Cardiac muscle cell (in vitro differentiated cells and primary cell): ENCODE data around the gene ANGPTL5. TPM values are rescaled to one million over a fixed set of nuclear protein-coding genes. Genes with fewer than 3 reads are reported as not detected.
"Not testable (repeated sequence)": the region's sequence is repeated elsewhere in the genome, so short reads cannot be mapped to it uniquely, and the experiment has no call there.

Experiments
- DNase-seq, 2 donors: peaks; one replicate each; pipeline versions ENCODE4 v3.0.0 to v3.0.0-alpha.2; 2010 to 2017; ENCODE audit warnings: low read depth in 1 of 2, low spot score in 1 of 2
- H3K27ac ChIP-seq: fragments of 200-600 bp; sonication (generic); 2 replicates; pipeline ENCODE4 v1.5.1; 2016
- H3K27me3 ChIP-seq: fragments of 200-600 bp; sonication (generic); 2 replicates; pipeline ENCODE4 v1.6.0; 2016; ENCODE audit warnings: control low read depth
- H3K36me3 ChIP-seq: fragments of 200-600 bp; sonication (generic); 2 replicates; pipeline ENCODE4 v1.5.1; 2016; ENCODE audit warnings: control low read depth
- H3K4me1 ChIP-seq: fragments of 200-600 bp; sonication (generic); 2 replicates; pipeline ENCODE4 v1.8.1; 2017; ENCODE audit warnings: low read depth, mild to moderate bottlenecking, mixed run types
- H3K4me3 ChIP-seq: fragments of 200-600 bp; sonication (generic); 2 replicates; pipeline ENCODE4 v1.5.1; 2016; ENCODE audit warnings: mild to moderate bottlenecking
- H3K9me3 ChIP-seq: fragments of 200-600 bp; sonication (generic); 2 replicates; pipeline ENCODE4 v1.5.1; 2017; ENCODE audit warnings: low read depth, mild to moderate bottlenecking, control low read depth
- polyA plus RNA-seq: library from polyadenylated mRNA; unstranded; fragments of >200 nt; fragmentation: Nextera tagmentation; extraction: Ambion mirVana; gene quantifications from 2 replicates; pipeline ENCODE4 v1.2.1, GENCODE V29; 2016
- total RNA-seq: library from RNA; depleted of rRNA; stranded (reverse); fragments of >200 nt; gene quantifications from 2 replicates; pipeline ENCODE4 v1.2.3, GENCODE V29; 2016
- TF ChIP-seq, protein P1 (sequence below): IDR thresholded peaks from 2 replicates; pipeline ENCODE4 v1.5.1; 2012; ENCODE audit warnings: low read depth, mild to moderate bottlenecking, low read length

The ANGPTL5 gene
- total RNA-seq = not detected in 2 replicates
- polyA plus RNA-seq = not detected in 2 replicates

GRCh38 chr11:101916422-101916821 lies at the start of gene ANGPTL5:
ANGPTL5 (minus strand) TSS chr11:101916522; CDS start chr11:101907909, 8,613 bp downstream.
- Histone ChIP-seq H3K4me3 (peak within 1 kb of the TSS; percentile 54), H3K36me3 (no peaks in the 10 kb centered on the region), H3K27me3 (no peaks in the 10 kb centered on the region), H3K9me3 (no peaks in the 10 kb centered on the region), H3K4me1 (peaks cover 3% of the 10 kb centered on the region), H3K27ac (peak within 1 kb of the TSS; percentile 16)
- TF ChIP-seq, protein P1, sequence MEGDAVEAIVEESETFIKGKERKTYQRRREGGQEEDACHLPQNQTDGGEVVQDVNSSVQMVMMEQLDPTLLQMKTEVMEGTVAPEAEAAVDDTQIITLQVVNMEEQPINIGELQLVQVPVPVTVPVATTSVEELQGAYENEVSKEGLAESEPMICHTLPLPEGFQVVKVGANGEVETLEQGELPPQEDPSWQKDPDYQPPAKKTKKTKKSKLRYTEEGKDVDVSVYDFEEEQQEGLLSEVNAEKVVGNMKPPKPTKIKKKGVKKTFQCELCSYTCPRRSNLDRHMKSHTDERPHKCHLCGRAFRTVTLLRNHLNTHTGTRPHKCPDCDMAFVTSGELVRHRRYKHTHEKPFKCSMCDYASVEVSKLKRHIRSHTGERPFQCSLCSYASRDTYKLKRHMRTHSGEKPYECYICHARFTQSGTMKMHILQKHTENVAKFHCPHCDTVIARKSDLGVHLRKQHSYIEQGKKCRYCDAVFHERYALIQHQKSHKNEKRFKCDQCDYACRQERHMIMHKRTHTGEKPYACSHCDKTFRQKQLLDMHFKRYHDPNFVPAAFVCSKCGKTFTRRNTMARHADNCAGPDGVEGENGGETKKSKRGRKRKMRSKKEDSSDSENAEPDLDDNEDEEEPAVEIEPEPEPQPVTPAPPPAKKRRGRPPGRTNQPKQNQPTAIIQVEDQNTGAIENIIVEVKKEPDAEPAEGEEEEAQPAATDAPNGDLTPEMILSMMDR = no peak
- no peak for DNase-seq

GRCh38 chr11:101964200-101964599 lies 47.9 kb upstream of the ANGPTL5 start:
- not testable (repeated sequence) for DNase-seq, H3K27ac ChIP-seq, H3K4me3 ChIP-seq, H3K36me3 ChIP-seq, H3K27me3 ChIP-seq, H3K9me3 ChIP-seq, H3K4me1 ChIP-seq

GRCh38 chr11:101960231-101960630 lies 43.9 kb upstream of the ANGPTL5 start:
- TF ChIP-seq, protein P1 = no peak
- Histone ChIP-seq H3K27me3 (no peaks in the 10 kb centered on the region), H3K9me3 (no peaks in the 10 kb centered on the region), H3K27ac (no peak overlapping the region), H3K4me1 (no peaks in the 10 kb centered on the region), H3K4me3 (no peak overlapping the region), H3K36me3 (no peaks in the 10 kb centered on the region)
- peak in 1 of 2 donors; percentile 23 for DNase-seq

GRCh38 chr11:101955701-101956100 lies 39.4 kb upstream of the ANGPTL5 start:
- H3K4me3 ChIP-seq = no peak overlapping the region
- no peaks in the 10 kb centered on the region for H3K27me3 ChIP-seq
- TF ChIP-seq, protein P1 = no peak
- H3K9me3 ChIP-seq = no peaks in the 10 kb centered on the region
- no peak overlapping the region for H3K27ac ChIP-seq
- no peaks in the 10 kb centered on the region for H3K36me3 ChIP-seq
- no peaks in the 10 kb centered on the region for H3K4me1 ChIP-seq
- no peak for DNase-seq

DNA sequence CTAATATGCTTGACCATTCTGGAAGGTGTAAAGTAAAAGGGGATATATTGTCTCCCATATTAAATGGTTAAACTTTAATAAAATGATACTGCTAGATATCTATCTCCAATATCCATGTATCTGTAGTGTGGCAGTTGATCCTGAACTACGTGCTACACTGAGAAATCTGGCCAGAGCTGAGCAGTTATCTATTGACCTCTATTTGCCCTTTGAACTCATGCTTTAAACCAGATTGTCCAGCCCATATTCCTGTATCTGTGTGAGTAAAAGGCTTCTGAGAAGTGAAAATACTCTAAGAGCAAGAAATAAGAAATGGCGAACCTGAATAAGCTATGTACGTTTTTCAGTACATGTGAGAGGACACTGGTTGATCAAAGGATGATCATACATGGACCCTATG lies 39.0 kb upstream of the ANGPTL5 start:
- H3K27ac ChIP-seq = no peak overlapping the region
- no peaks in the 10 kb centered on the region for H3K36me3 ChIP-seq
- no peak for DNase-seq
- H3K4me3 ChIP-seq = no peak overlapping the region
- TF ChIP-seq, protein P1 = no peak
- H3K4me1 ChIP-seq = no peaks in the 10 kb centered on the region
- H3K27me3 ChIP-seq = no peaks in the 10 kb centered on the region
- H3K9me3 ChIP-seq = no peaks in the 10 kb centered on the region

GRCh38 chr11:101949680-101950220 lies 33.4 kb upstream of the ANGPTL5 start:
- Histone ChIP-seq H3K4me3 (no peak overlapping the region), H3K4me1 (no peaks in the 10 kb centered on the region), H3K9me3 (no peaks in the 10 kb centered on the region), H3K36me3 (no peaks in the 10 kb centered on the region), H3K27me3 (no peaks in the 10 kb centered on the region), H3K27ac (no peak overlapping the region)
- peak in 1 of 2 donors; percentile 2 for DNase-seq
- TF ChIP-seq, protein P1 = no peak
